Parathyroid adenoma (tissue), 2 donors: ENCODE measurements around the gene CRB1.

Experiments
- H2AFZ ChIP-seq: fragments of 300-600 bp; sonication (generic); one replicate; pipeline ENCODE4 v1.7.0; 2017; ENCODE audit warnings: antibody characterized with exemption, mild to moderate bottlenecking
- H3K27ac ChIP-seq: fragments of 300-600 bp; sonication (generic); one replicate; pipeline ENCODE4 v1.7.0; 2017
- H3K27me3 ChIP-seq: fragments of 300-600 bp; sonication (generic); one replicate; pipeline ENCODE4 v1.7.0; 2017; ENCODE audit warnings: low read length; ENCODE audit not compliant: control insufficient read depth, insufficient read depth
- H3K36me3 ChIP-seq: fragments of 300-600 bp; sonication (generic); one replicate; pipeline ENCODE4 v1.7.0; 2017; ENCODE audit warnings: low read length; ENCODE audit not compliant: control insufficient read depth, insufficient read depth
- H3K4me1 ChIP-seq: fragments of 300-600 bp; sonication (generic); one replicate; pipeline ENCODE4 v1.7.0; 2017; ENCODE audit warnings: control low read depth
- H3K4me2 ChIP-seq: fragments of 300-600 bp; sonication (generic); one replicate; pipeline ENCODE4 v1.7.0; 2017; ENCODE audit warnings: low read length
- H3K4me3 ChIP-seq: fragments of 300-600 bp; sonication (generic); one replicate; pipeline ENCODE4 v1.7.0; 2017; ENCODE audit warnings: low read depth, low read length
- H3K79me2 ChIP-seq: fragments of 300-600 bp; sonication (generic); one replicate; pipeline ENCODE4 v1.7.0; 2017; ENCODE audit warnings: control low read depth
- H3K9ac ChIP-seq: fragments of 300-600 bp; sonication (generic); one replicate; pipeline ENCODE4 v1.7.0; 2017; ENCODE audit warnings: mild to moderate bottlenecking
- H3K9me3 ChIP-seq: fragments of 300-600 bp; sonication (generic); one replicate; pipeline ENCODE4 v1.7.0; 2017; ENCODE audit warnings: low read length; ENCODE audit not compliant: control insufficient read depth
- TF ChIP-seq, protein P1 (sequence below): fragments of 300-600 bp; sonication (generic); IDR thresholded peaks from one replicate; pipeline ENCODE4 v1.7.0; 2017; ENCODE audit warnings: antibody characterized with exemption, mild to moderate bottlenecking
- donor health status: primary hyperparathyroidism.

The CRB1 gene

DNA sequence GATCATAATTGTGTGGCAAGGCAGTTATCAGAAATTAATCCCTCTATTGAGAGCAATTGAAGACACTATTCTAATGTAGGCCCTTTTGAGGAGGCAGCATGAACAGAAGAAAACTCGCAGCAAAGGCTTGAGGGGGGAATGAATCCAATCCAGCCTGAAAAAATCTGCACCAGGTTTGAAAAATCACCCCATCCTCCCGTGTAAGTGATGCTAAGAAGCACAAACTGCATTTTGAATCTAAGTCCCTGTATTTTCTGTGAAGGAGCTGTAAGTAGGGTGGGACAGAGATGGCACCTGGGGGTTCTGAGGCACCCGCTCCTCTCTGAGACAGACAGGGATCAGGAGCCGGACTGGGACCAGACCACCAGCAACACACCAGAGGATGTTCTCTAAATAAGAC, at the start of gene CRB1:
Gene CRB1 (plus strand): TSS at position 241 of the 400 bp plus-strand sequence. CDS start 161 bp downstream, outside the sequence.
- Histone ChIP-seq H3K9ac (no peak within 1 kb of the TSS), H3K4me2 (no peak within 1 kb of the TSS)

DNA sequence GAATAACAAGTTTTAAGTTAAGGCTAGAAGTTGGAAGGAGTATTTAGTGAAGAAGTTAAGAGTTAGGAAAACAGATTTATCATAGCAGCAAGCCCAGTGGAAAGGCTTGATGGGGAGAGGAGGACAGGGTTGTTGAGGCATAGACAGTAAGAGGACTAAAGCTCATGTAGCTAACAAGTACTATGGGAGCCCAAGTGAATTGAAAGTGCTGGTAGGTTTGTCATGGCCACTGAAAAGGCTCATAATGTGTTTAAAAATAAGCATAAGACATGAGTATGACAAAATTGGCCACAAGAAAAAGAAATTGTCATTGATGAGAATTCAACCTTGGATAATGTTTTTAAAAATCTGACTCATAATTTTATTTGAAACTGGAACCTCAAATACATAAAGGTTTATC, 49.2 kb upstream of the CRB1 start:
- no peaks in the 10 kb centered on the region for H3K9me3 ChIP-seq
- H3K4me1 ChIP-seq = no peaks in the 10 kb centered on the region
- no peak overlapping the region for H3K4me2 ChIP-seq
- no peak overlapping the region for H3K27ac ChIP-seq
- H2AFZ ChIP-seq = no peak overlapping the region
- no peaks in the 10 kb centered on the region for H3K79me2 ChIP-seq
- no peaks in the 10 kb centered on the region for H3K27me3 ChIP-seq
- no peak overlapping the region for H3K9ac ChIP-seq
- no peaks in the 10 kb centered on the region for H3K36me3 ChIP-seq
- TF ChIP-seq, protein P1, sequence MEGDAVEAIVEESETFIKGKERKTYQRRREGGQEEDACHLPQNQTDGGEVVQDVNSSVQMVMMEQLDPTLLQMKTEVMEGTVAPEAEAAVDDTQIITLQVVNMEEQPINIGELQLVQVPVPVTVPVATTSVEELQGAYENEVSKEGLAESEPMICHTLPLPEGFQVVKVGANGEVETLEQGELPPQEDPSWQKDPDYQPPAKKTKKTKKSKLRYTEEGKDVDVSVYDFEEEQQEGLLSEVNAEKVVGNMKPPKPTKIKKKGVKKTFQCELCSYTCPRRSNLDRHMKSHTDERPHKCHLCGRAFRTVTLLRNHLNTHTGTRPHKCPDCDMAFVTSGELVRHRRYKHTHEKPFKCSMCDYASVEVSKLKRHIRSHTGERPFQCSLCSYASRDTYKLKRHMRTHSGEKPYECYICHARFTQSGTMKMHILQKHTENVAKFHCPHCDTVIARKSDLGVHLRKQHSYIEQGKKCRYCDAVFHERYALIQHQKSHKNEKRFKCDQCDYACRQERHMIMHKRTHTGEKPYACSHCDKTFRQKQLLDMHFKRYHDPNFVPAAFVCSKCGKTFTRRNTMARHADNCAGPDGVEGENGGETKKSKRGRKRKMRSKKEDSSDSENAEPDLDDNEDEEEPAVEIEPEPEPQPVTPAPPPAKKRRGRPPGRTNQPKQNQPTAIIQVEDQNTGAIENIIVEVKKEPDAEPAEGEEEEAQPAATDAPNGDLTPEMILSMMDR = no peak
- no peak overlapping the region for H3K4me3 ChIP-seq

More for the DNA sequence above, at the start of gene CRB1:
- H3K9me3 ChIP-seq = no peaks in the 10 kb centered on the region
- H2AFZ ChIP-seq = no peak within 1 kb of the TSS
- H3K27me3 ChIP-seq = no peaks in the 10 kb centered on the region
- no peak within 1 kb of the TSS for H3K27ac ChIP-seq
- TF ChIP-seq, protein P1 = no peak
- no peaks in the 10 kb centered on the region for H3K79me2 ChIP-seq
- no peak within 1 kb of the TSS for H3K4me3 ChIP-seq
- H3K4me1 ChIP-seq = no peaks in the 10 kb centered on the region
- no peaks in the 10 kb centered on the region for H3K36me3 ChIP-seq

DNA sequence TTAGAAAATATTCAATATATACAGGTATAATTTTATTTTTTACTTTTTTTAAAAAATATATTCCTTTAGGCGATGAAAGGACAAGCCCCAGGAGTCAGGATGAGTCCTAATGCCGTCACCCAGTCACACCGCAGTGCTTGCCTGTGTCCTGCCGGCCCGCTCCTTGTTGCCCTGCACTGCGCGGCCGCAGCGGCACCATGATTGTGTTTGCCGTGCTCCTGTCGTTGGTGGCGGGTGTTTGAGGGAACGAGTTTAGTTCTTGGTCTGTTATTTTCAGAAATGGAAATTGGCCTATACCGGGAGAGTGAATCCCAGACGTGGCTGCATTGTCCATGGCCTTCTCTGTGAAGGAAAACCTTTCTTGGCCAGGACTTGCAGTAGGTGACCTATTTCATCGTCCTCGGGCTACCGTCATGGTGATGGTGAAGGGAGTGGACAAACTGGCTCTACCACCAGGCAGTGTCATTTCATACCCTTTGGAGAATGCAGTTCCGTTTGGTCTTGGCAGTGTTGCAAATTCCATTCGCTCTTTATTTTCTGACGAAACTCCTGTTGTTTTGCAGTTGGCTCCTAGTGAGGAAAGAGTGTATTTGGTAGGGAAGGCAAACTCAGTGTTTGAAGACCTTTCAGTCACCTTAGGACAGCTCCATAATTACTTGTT, 45.9 kb upstream of the CRB1 start:
- TF ChIP-seq, protein P1 = no peak
- Histone ChIP-seq H3K4me2 (no peak overlapping the region), H3K4me1 (no peaks in the 10 kb centered on the region), H2AFZ (no peak overlapping the region), H3K4me3 (no peak overlapping the region), H3K9me3 (no peaks in the 10 kb centered on the region), H3K79me2 (no peaks in the 10 kb centered on the region), H3K36me3 (no peaks in the 10 kb centered on the region), H3K27ac (no peak overlapping the region), H3K27me3 (no peaks in the 10 kb centered on the region), H3K9ac (no peak overlapping the region)

DNA sequence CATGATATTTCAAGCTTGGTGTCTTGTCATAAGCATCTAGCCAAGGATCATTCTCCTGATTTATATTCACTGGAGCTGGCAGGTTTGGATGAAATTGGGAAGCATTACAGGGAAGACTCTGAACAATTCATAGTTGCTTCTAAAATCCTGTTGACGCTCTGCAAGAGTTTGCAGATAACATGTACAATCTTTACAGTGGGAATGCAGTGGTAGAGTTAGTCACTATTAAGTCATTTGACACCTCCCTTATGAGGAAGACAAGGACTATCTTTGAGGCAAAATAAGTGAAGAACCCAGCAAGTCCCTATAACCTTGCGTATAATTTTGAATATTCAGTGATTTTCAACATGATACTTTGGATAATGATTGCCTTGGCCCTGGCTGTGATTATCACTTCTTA, 45.3 kb upstream of the CRB1 start:
- Histone ChIP-seq H2AFZ (no peak overlapping the region), H3K27ac (no peak overlapping the region), H3K9ac (no peak overlapping the region), H3K4me3 (no peak overlapping the region), H3K27me3 (no peaks in the 10 kb centered on the region), H3K36me3 (no peaks in the 10 kb centered on the region), H3K79me2 (no peaks in the 10 kb centered on the region), H3K4me2 (no peak overlapping the region), H3K4me1 (no peaks in the 10 kb centered on the region), H3K9me3 (no peaks in the 10 kb centered on the region)
- TF ChIP-seq, protein P1 = no peak

DNA sequence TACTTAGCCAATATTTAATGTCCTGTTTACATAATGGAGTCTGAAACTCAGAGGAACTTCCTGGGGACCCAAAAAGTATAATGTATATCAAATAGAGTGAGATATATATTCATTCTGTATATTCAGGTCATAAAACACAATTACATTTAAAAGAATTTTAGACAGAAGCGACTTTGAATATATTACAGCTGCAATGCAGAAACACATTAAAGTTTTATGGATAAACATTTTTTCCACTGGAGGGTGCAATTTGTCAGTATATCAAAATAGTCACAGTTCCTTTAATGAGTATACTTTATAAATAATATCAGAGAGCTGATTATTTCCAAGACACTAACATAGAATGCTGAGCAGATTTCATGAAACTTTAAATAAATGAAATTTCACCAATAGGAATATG, 43.9 kb upstream of the CRB1 start:
- H3K4me3 ChIP-seq = no peak overlapping the region
- H3K36me3 ChIP-seq = no peaks in the 10 kb centered on the region
- no peaks in the 10 kb centered on the region for H3K9me3 ChIP-seq
- H3K4me1 ChIP-seq = no peaks in the 10 kb centered on the region
- H3K27ac ChIP-seq = no peak overlapping the region
- H3K27me3 ChIP-seq = no peaks in the 10 kb centered on the region
- H3K9ac ChIP-seq = no peak overlapping the region
- no peak overlapping the region for H2AFZ ChIP-seq
- H3K4me2 ChIP-seq = no peak overlapping the region
- TF ChIP-seq, protein P1 = no peak
- no peaks in the 10 kb centered on the region for H3K79me2 ChIP-seq
